Measurements from ENCODE around the gene DDRGK1. TPM values are rescaled to one million over a fixed set of nuclear protein-coding genes. Genes with fewer than 3 reads are reported as not detected.
"Not testable (repeated sequence)": the region's sequence is repeated elsewhere in the genome, so short reads cannot be mapped to it uniquely, and the experiment has no call there.

Gene DDRGK1
- total and polyA plus RNA-seq, 7 experiments from 2014 or later: 39.4 to 60.3 (median 46.6) TPM

DNA sequence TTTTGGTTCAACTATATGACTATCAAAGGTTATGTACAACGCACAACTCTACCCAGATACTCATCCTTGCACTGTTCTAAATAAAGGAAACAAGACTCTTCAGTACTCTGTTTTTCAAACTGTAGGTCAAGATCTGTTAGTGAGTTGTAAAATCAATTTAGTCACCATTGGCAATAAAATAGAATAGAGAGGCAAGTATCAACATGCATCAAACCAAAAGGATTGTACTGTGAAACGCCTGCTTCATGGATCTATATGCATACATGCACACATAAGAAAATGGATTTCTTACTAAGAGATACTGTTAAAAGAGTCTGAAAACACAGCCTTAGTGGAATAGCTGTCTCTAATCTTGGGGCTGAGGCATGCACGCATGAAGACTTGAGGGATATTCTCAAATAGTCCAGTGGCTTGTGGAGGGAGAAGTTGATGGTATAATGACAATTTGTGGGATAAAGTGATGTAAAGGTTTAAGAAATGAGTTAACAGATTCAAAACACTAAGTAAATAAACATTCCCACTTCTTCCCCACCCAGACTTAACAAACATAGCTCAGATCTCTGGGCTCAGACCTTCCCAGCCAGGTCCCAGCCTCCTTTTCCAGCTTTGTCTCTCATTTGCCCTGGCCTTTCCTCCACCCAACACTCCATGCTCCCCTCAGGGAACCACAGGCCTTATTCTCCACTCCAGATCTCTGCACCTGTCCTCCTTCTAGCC is 20.4 kb downstream of the DDRGK1 start:
- Histone ChIP-seq H3K9me3 (ENCODE audit: control insufficient read depth in 2 of 3, low read length in 3 of 3) (no peaks in the 10 kb centered on the region), H3K4me3 (ENCODE audit: low read length) (no peak overlapping the region), H3K27me3 (ENCODE audit: control insufficient read depth in 2 of 2, insufficient read depth in 2 of 2, low read length in 2 of 2) (no peaks in the 10 kb centered on the region), H3K36me3 (ENCODE audit: control insufficient read depth in 2 of 3, insufficient read depth in 3 of 3, low read length in 3 of 3) (peaks cover 0 to 3% (median 0%) of the 10 kb centered on the region in 3 experiments), H3K4me1 (ENCODE audit: control insufficient read depth in 2 of 2, insufficient read depth in 2 of 2, low read length in 2 of 2) (no peaks in the 10 kb centered on the region), H3K27ac (ENCODE audit: low read depth, low read length) (no peak overlapping the region)
- no peak overlapping the region for H3K4me3 Mint-ChIP-seq
- peaks cover 0 to 4% (median 0%) of the 10 kb centered on the region in 7 donors for H3K4me1 Mint-ChIP-seq
- H3K27ac Mint-ChIP-seq: peak overlapping the region in 6 of 9 donors; percentile 6 to 61 (median 34)
- ChIA-PET POLR2A (interaction anchor here (1.0 to 1.3 kb wide), 2 partner anchors 16 to 62 kb away, joined by 3 read pairs; no protein-coding TSS in a partner anchor), CTCF (interaction anchor here (1.8 kb wide), 1 partner anchor 67 kb away, joined by 5 read pairs; no protein-coding TSS in a partner anchor)
- H3K27me3 Mint-ChIP-seq: no peaks in the 10 kb centered on the region
- no peaks in the 10 kb centered on the region for H3K9me3 Mint-ChIP-seq
- no peaks in the 10 kb centered on the region for H3K36me3 Mint-ChIP-seq
- DNase-seq (no peak), ATAC-seq (no peak)
- intact Hi-C loops (cut with micrococcal nuclease): no loop called here

DNA sequence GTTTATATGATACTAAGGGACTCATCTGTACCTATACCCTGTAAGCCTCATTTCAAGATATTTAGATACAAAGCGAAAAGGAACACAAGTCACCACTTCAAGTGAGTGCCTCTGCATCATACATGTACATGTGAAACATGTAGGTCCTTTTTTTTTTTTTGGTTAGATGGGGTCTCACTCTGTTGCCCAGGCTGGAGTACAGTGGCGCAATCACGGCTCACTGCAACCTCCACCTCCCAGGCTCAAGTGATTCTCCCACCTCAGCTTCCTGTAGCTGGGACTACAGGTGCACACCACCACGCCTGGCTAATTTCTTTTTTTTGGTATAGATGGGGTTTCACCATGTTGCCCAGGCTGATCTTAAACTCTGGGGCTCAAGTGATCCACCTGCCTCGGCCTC is 22.1 kb downstream of the DDRGK1 start:
- not testable (repeated sequence) for H3K9me3 ChIP-seq (ENCODE audit: control insufficient read depth in 2 of 3, low read length in 3 of 3)

DNA sequence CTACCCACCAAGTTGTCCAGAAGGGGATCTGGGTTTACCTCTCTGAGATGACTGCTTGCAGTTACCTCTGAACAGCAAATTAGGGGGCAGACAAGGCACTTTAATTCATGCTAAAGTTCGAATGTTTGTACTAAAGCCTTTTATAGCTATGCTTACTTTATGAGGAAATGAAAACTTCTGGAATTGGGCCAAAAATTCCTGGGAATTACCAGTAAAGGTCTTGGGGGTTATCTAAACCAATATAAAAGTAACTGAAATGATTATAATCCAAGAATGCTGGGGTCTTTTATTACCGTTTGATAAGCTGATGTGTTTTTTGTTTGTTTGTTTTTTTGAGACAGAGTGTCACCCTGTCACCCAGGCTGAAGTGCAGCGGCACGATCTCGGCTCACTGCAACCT is 23.2 kb downstream of the DDRGK1 start:
- Mint-ChIP-seq H3K9me3 (no peaks in the 10 kb centered on the region), H3K27me3 (no peaks in the 10 kb centered on the region), H3K4me3 (no peak overlapping the region), H3K27ac (peak overlapping the region in 1 of 9 donors; percentile 57), H3K4me1 (peaks cover 0 to 4% (median 0%) of the 10 kb centered on the region in 7 donors), H3K36me3 (no peaks in the 10 kb centered on the region)
- intact Hi-C loops (cut with micrococcal nuclease): no loop called here
- DNase-seq (no peak), ATAC-seq (no peak)
- no peaks in the 10 kb centered on the region for H3K27me3 ChIP-seq (ENCODE audit: control insufficient read depth in 2 of 2, insufficient read depth in 2 of 2, low read length in 2 of 2)
- H3K4me3 ChIP-seq (ENCODE audit: low read length): no peak overlapping the region
- no peaks in the 10 kb centered on the region for H3K9me3 ChIP-seq (ENCODE audit: control insufficient read depth in 2 of 3, low read length in 3 of 3)
- ChIA-PET POLR2A (interaction anchor here (0.6 kb wide), 1 partner anchor 62 kb away, joined by 3 read pairs; no protein-coding TSS in a partner anchor), CTCF (no interaction called here)
- no peak overlapping the region for H3K27ac ChIP-seq (ENCODE audit: low read depth, low read length)
- no peaks in the 10 kb centered on the region for H3K36me3 ChIP-seq (ENCODE audit: control insufficient read depth in 2 of 3, insufficient read depth in 3 of 3, low read length in 3 of 3)
- no peaks in the 10 kb centered on the region for H3K4me1 ChIP-seq (ENCODE audit: control insufficient read depth in 2 of 2, insufficient read depth in 2 of 2, low read length in 2 of 2)

More for the DNA sequence above, 22.1 kb downstream of the DDRGK1 start:
- H3K4me1 Mint-ChIP-seq; ATAC-seq; H3K36me3 ChIP-seq (ENCODE audit: control insufficient read depth in 2 of 3, insufficient read depth in 3 of 3, low read length in 3 of 3); H3K27me3 Mint-ChIP-seq; H3K9me3 Mint-ChIP-seq; H3K4me3 ChIP-seq (ENCODE audit: low read length); H3K36me3 Mint-ChIP-seq; H3K27ac ChIP-seq (ENCODE audit: low read depth, low read length); H3K27me3 ChIP-seq (ENCODE audit: control insufficient read depth in 2 of 2, insufficient read depth in 2 of 2, low read length in 2 of 2); H3K4me3 Mint-ChIP-seq; intact Hi-C loops (cut with micrococcal nuclease); H3K4me1 ChIP-seq (ENCODE audit: control insufficient read depth in 2 of 2, insufficient read depth in 2 of 2, low read length in 2 of 2); DNase-seq: not testable (repeated sequence)
- CTCF ChIA-PET: interaction anchor here (1.8 kb wide), 1 partner anchor 65 kb away, joined by 5 read pairs; no protein-coding TSS in a partner anchor
- POLR2A ChIA-PET: interaction anchor here (1.2 kb wide), 1 partner anchor 27 kb away, joined by 3 read pairs; the partner anchor contains the start of gene ITPA
- H3K27ac Mint-ChIP-seq: peak overlapping the region in 1 of 9 donors; percentile 25

DNA sequence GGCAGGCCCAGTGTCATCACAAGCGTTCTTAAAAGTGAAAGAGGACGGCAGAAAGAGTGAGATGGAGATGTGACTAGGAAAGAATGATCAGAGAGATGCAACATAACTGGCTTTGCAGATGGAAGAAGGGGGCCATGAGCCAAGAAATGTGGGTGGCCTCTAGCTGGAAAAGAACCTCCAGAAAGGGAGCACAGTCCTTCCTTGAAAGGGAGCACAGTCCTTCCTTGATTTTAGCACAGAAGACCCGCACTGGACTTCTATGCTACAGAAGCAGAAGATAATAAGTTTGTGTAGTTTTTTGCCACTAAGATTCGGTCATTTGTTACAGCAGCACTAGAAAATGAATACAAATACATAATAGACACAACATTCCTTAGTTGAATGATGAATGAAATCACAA is 24.2 kb downstream of the DDRGK1 start:
- Mint-ChIP-seq H3K27ac (peak overlapping the region in 1 of 9 donors; percentile 57), H3K4me3 (no peak overlapping the region), H3K4me1 (peaks cover 0 to 7% (median 3%) of the 10 kb centered on the region in 7 donors), H3K9me3 (no peaks in the 10 kb centered on the region), H3K27me3 (peaks cover 0 to 7% (median 3%) of the 10 kb centered on the region in 5 donors), H3K36me3 (no peaks in the 10 kb centered on the region)
- ATAC-seq (no peak), DNase-seq (no peak)
- H3K36me3 ChIP-seq (ENCODE audit: control insufficient read depth in 2 of 3, insufficient read depth in 3 of 3, low read length in 3 of 3): no peaks in the 10 kb centered on the region
- ChIA-PET CTCF (no interaction called here), POLR2A (interaction anchor here (0.6 to 1.1 kb wide), 2 partner anchors 21 to 135 kb away, joined by 3 to 4 read pairs; no protein-coding TSS in a partner anchor)
- no peak overlapping the region for H3K27ac ChIP-seq (ENCODE audit: low read depth, low read length)
- intact Hi-C loops (cut with micrococcal nuclease): no loop called here
- H3K9me3 ChIP-seq (ENCODE audit: control insufficient read depth in 2 of 3, low read length in 3 of 3): no peaks in the 10 kb centered on the region
- H3K4me3 ChIP-seq (ENCODE audit: low read length): no peak overlapping the region
- H3K4me1 ChIP-seq (ENCODE audit: control insufficient read depth in 2 of 2, insufficient read depth in 2 of 2, low read length in 2 of 2): no peaks in the 10 kb centered on the region
- H3K27me3 ChIP-seq (ENCODE audit: control insufficient read depth in 2 of 2, insufficient read depth in 2 of 2, low read length in 2 of 2): no peaks in the 10 kb centered on the region

DNA sequence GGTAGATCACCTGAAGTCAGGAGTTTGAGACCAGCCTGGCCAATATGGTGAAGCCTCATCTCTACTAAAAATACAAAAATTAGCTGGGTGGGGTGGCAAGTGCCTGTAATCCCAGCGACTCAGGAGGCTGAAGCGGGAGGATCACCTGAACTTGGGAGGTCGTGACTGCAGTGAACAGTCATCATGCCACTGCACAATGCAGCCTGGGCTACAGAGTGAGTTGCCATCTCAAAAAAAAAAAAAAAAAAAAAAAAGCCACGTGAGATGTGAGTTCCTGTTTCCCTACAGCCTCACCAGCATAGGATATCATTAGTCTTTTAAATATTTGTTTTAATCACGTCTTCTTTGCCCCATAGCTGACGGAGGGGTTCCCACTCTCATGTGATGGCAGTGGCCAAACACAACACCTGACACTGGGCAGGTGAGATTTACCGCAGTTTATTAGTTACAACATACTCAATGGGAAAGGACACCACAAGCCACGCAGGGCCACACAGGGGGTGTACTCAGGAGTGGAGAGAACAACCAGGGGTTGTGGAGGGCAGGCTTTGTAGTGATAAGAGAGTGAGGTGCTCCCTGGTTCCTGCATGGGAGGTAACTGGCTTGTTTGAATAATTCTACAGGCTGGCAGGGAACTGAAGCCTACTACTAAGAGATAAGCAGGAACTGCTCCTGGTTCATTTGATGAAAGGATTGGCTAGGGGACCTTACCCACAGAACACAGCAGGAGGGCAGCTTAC is 26.6 kb downstream of the DDRGK1 start:
- Mint-ChIP-seq H3K27ac (no peak overlapping the region), H3K4me3 (no peak overlapping the region), H3K27me3 (peaks cover 0 to 26% (median 13%) of the 10 kb centered on the region in 5 donors), H3K36me3 (peaks cover 0 to 2% (median 0%) of the 10 kb centered on the region in 5 donors), H3K4me1 (peaks cover 7 to 17% (median 11%) of the 10 kb centered on the region in 7 donors), H3K9me3 (no peaks in the 10 kb centered on the region)
- Histone ChIP-seq H3K36me3 (ENCODE audit: control insufficient read depth in 2 of 3, insufficient read depth in 3 of 3, low read length in 3 of 3) (no peaks in the 10 kb centered on the region), H3K27me3 (ENCODE audit: control insufficient read depth in 2 of 2, insufficient read depth in 2 of 2, low read length in 2 of 2) (peaks cover 0 to 5% of the 10 kb centered on the region in 2 donors), H3K27ac (ENCODE audit: low read depth, low read length) (no peak overlapping the region), H3K4me3 (ENCODE audit: low read length) (no peak overlapping the region), H3K4me1 (ENCODE audit: control insufficient read depth in 2 of 2, insufficient read depth in 2 of 2, low read length in 2 of 2) (peaks cover 0 to 8% of the 10 kb centered on the region in 2 donors), H3K9me3 (ENCODE audit: control insufficient read depth in 2 of 3, low read length in 3 of 3) (no peaks in the 10 kb centered on the region)
- CTCF ChIA-PET: no interaction called here
- DNase-seq (no peak), ATAC-seq (no peak)
- POLR2A ChIA-PET: no interaction called here
- intact Hi-C loops (cut with micrococcal nuclease): no loop called here

DNA sequence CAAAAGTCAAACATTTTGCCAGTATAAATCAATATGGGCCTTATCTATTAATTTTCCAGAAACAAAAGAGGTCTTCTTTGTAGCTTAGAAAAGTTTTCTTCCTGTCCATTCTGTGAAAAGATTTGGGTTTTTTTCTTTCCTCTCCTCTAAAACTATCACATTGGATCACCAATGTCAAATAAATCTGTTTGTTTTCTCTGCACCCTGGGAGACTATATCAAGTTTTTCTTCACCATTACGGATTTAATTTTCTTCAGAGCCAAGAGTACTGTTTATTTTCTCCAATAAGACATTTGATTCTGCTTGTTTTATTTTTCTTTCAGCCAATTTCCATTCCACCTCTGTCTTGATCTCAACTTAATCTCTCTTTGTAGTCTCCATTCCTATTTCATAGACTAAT is 29.2 kb downstream of the DDRGK1 start:
- peaks cover 0 to 2% (median 0%) of the 10 kb centered on the region in 5 donors for H3K36me3 Mint-ChIP-seq
- H3K27ac ChIP-seq (ENCODE audit: low read depth, low read length): no peak overlapping the region
- H3K9me3 ChIP-seq (ENCODE audit: control insufficient read depth in 2 of 3, low read length in 3 of 3): no peaks in the 10 kb centered on the region
- no peak for DNase-seq
- no peak for ATAC-seq
- ChIA-PET CTCF (interaction anchor here (0.5 to 0.6 kb wide), 2 partner anchors 30 to 80 kb away, joined by 3 read pairs; no protein-coding TSS in a partner anchor), POLR2A (no interaction called here)
- H3K9me3 Mint-ChIP-seq: no peaks in the 10 kb centered on the region
- peaks cover 0 to 5% of the 10 kb centered on the region in 2 donors for H3K27me3 ChIP-seq (ENCODE audit: control insufficient read depth in 2 of 2, insufficient read depth in 2 of 2, low read length in 2 of 2)
- no peaks in the 10 kb centered on the region for H3K36me3 ChIP-seq (ENCODE audit: control insufficient read depth in 2 of 3, insufficient read depth in 3 of 3, low read length in 3 of 3)
- peaks cover 10 to 33% (median 22%) of the 10 kb centered on the region in 7 donors for H3K4me1 Mint-ChIP-seq
- H3K4me1 ChIP-seq (ENCODE audit: control insufficient read depth in 2 of 2, insufficient read depth in 2 of 2, low read length in 2 of 2): peaks cover 4 to 14% of the 10 kb centered on the region in 2 donors
- intact Hi-C loops (cut with micrococcal nuclease): no loop called here
- no peak overlapping the region for H3K4me3 ChIP-seq (ENCODE audit: low read length)
- H3K27ac Mint-ChIP-seq: peak overlapping the region in 2 of 9 donors; percentile 7 to 8
- peak overlapping the region in 8 of 10 donors; percentile 2 to 88 (median 78) for H3K4me3 Mint-ChIP-seq
- peaks cover 0 to 48% (median 15%) of the 10 kb centered on the region in 5 donors for H3K27me3 Mint-ChIP-seq

Data from naive thymus-derived CD4-positive, alpha-beta T cell (primary cell).